Suprapubic skin (tissue), 4 donors: ENCODE results near the gene DUSP16.

Experiments
- EP300 ChIP-seq: sonication (generic); formaldehyde crosslinking; IDR thresholded peaks from one replicate; pipeline ENCODE4 v1.6.1; 2017; ENCODE audit warnings: antibody characterized with exemption
- POLR2A ChIP-seq, 2 donors: fragments of 450-650 bp; IDR thresholded peaks; one replicate each; pipeline ENCODE4 v1.6.1; 2017; ENCODE audit warnings: antibody characterized with exemption in 2 of 2, mild to moderate bottlenecking in 2 of 2, moderate library complexity in 2 of 2
- POLR2AphosphoS5 ChIP-seq, 3 donors: sonication (generic); formaldehyde crosslinking; IDR thresholded peaks; one replicate each; pipeline ENCODE4 v1.6.1; 2017; ENCODE audit warnings: antibody characterized with exemption in 3 of 3
- TF ChIP-seq, protein P1 (sequence below), 2 donors: fragments of 200-600 bp in 1 of 2; fragments of 450-650 bp in 1 of 2; sonication (generic) in 1 of 2; IDR thresholded peaks; one replicate each; pipeline ENCODE4 v1.5.1; 2016 to 2019; ENCODE audit warnings: antibody characterized with exemption in 2 of 2, mild to moderate bottlenecking in 1 of 2, moderate library complexity in 1 of 2

DNA sequence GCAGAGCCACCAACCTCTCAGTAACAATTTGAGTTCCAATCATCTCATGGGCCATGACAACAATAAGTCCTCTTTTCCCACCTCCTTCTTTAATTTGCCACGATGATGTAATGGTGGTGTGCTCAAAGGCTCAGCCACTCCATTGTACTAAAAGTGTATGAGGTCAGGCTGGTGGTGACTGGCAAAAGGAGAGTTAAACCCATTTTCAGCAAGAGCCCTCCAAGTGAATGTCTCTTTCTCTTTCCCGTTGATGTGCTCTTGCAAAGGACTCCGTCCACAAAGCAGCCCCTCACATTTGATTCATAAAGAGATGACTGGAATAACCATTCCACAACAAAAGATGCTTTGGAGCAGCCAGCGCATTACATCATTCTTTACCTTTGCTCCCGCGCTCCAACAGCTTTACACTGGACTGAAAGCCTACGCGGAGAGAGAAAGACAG is 41.6 kb downstream of the DUSP16 start:
- TF ChIP-seq, protein P1, sequence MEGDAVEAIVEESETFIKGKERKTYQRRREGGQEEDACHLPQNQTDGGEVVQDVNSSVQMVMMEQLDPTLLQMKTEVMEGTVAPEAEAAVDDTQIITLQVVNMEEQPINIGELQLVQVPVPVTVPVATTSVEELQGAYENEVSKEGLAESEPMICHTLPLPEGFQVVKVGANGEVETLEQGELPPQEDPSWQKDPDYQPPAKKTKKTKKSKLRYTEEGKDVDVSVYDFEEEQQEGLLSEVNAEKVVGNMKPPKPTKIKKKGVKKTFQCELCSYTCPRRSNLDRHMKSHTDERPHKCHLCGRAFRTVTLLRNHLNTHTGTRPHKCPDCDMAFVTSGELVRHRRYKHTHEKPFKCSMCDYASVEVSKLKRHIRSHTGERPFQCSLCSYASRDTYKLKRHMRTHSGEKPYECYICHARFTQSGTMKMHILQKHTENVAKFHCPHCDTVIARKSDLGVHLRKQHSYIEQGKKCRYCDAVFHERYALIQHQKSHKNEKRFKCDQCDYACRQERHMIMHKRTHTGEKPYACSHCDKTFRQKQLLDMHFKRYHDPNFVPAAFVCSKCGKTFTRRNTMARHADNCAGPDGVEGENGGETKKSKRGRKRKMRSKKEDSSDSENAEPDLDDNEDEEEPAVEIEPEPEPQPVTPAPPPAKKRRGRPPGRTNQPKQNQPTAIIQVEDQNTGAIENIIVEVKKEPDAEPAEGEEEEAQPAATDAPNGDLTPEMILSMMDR (IDR thresholded peaks at IDR 0.05): no peak
- TF ChIP-seq POLR2A (IDR thresholded peaks at IDR 0.05): no peak
- TF ChIP-seq EP300: no peak
- no peak for TF ChIP-seq POLR2AphosphoS5 (IDR thresholded peaks at IDR 0.05)
